ENCODE data around the gene THOC6. TPM values are rescaled to one million over a fixed set of nuclear protein-coding genes. Genes with fewer than 3 reads are reported as not detected.
A peak's percentile ranks its signal among the peaks of the same experiment; 100 is the strongest.

The THOC6 gene
- total RNA-seq, 1 donor, result 8.9 TPM

- Histone ChIP-seq H3K4me3 (ENCODE audit: low read length) (no peak overlapping the region), H3K4me1 (ENCODE audit: insufficient read depth, low read length) (peaks cover 17% of the 10 kb centered on the region), H3K27me3 (ENCODE audit: insufficient read depth, low read length) (no peaks in the 10 kb centered on the region), H3K9me3 (ENCODE audit: low read depth, low read length) (no peaks in the 10 kb centered on the region)
Observed at GRCh38 chr16:2985893-2986355, 37.9 kb upstream of the THOC6 start.

DNA sequence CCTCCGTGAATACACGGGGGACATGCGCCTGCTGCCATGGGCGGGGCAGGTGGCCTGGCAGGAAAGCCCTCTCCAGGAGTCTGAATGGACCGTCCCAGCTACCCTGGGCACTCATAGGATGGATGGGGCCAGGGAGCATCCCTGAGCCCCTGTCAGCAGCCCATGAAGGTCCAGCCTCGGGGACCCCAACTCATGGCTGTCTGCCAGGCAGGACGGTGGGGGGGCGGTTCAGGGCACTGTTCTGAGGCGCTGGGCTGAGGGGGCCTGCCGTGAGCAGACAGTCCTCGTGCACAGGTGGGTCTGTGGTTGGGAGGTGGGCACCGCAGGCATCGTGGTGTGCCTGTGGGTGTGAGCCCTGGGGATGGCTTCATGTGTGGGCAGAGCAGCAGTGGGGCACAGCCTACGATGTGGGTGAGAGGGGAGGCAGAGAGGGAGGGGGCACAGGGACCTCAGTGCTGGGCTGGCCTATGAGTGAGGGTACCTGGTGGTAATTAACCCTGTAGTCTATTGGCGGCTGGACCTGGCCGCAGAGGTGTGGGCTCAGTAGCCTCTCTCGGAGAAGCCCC, 37.1 kb upstream of the THOC6 start:
- no peak overlapping the region for H3K4me3 ChIP-seq (ENCODE audit: low read length)
- H3K9me3 ChIP-seq (ENCODE audit: low read depth, low read length), result no peaks in the 10 kb centered on the region
- no peaks in the 10 kb centered on the region for H3K27me3 ChIP-seq (ENCODE audit: insufficient read depth, low read length)
- peaks cover 12% of the 10 kb centered on the region for H3K4me1 ChIP-seq (ENCODE audit: insufficient read depth, low read length)

- Histone ChIP-seq H3K27me3 (ENCODE audit: insufficient read depth, low read length) (no peaks in the 10 kb centered on the region), H3K4me1 (ENCODE audit: insufficient read depth, low read length) (peaks cover 12% of the 10 kb centered on the region), H3K9me3 (ENCODE audit: low read depth, low read length) (no peaks in the 10 kb centered on the region), H3K4me3 (ENCODE audit: low read length) (no peak overlapping the region)
Observed at GRCh38 chr16:2987286-2987685, 36.5 kb upstream of the THOC6 start.

DNA sequence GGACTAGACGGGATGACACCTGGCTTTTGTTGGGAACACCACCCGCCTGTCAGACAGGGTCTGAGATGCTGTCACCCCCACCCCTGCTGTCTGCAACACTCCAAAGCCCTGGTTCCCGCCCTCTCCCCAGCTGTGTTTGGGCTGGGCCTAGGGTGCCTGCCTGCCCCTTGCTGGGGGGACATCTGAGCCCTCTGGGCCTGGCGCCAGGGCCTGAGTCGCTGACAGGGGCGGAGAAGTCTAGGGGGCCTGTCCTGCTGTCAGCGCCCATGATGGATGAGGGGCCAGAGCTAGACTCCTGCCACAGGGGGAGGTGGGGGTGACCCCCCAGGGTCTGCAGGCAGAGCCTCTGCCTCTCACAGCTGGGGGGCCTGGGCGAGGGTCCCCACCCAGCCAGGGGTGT, 36.0 kb upstream of the THOC6 start:
- H3K4me3 ChIP-seq (ENCODE audit: low read length), result no peak overlapping the region
- no peaks in the 10 kb centered on the region for H3K27me3 ChIP-seq (ENCODE audit: insufficient read depth, low read length)
- peaks cover 12% of the 10 kb centered on the region for H3K4me1 ChIP-seq (ENCODE audit: insufficient read depth, low read length)
- H3K9me3 ChIP-seq (ENCODE audit: low read depth, low read length), result no peaks in the 10 kb centered on the region

- H3K4me3 ChIP-seq (ENCODE audit: low read length), result no peak overlapping the region
- no peaks in the 10 kb centered on the region for H3K27me3 ChIP-seq (ENCODE audit: insufficient read depth, low read length)
- no peaks in the 10 kb centered on the region for H3K9me3 ChIP-seq (ENCODE audit: low read depth, low read length)
- peaks cover 6% of the 10 kb centered on the region for H3K4me1 ChIP-seq (ENCODE audit: insufficient read depth, low read length)
Observed at GRCh38 chr16:2988590-2989099, 35.2 kb upstream of the THOC6 start.

GRCh38 chr16:2990891-2991290, 32.9 kb upstream of the THOC6 start:
- Histone ChIP-seq H3K9me3 (ENCODE audit: low read depth, low read length) (no peaks in the 10 kb centered on the region), H3K4me1 (ENCODE audit: insufficient read depth, low read length) (no peaks in the 10 kb centered on the region), H3K27me3 (ENCODE audit: insufficient read depth, low read length) (no peaks in the 10 kb centered on the region), H3K4me3 (ENCODE audit: low read length) (no peak overlapping the region)

DNA sequence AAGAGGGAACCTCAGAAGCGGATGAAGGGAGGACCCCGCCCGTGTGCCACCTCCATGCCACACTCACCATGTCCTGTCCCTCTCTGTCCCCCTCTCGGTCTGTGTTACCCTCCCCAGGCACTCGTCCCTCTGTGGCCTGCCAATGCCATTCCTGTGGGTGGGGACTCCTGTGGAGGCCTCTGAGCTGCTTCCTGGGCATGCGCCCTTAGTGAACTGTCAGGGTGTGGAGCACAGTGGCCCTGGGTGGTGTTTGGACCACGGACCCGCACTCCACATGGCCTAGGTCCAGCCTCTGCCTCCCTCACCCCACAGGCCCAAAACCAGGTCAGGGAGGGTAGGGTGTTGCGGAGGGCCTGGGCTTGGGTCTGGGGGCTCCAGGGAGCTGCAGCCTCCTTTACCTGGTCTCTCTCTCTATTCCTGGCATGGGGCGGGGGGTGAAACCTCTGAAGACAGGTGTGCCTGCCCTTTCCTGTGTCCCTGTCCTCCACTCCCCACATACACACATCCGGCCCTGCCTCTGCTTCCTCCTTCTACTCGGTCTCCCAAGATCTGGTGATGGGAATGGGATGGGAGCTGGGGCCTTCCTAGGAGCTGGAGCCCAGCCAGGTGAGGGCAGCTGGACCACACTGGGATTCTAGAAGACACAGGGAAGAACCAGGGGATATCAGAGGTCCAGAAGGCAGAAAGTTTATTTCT, 32.1 kb upstream of the THOC6 start:
- Histone ChIP-seq H3K9me3 (ENCODE audit: low read depth, low read length) (no peaks in the 10 kb centered on the region), H3K27me3 (ENCODE audit: insufficient read depth, low read length) (no peaks in the 10 kb centered on the region), H3K4me1 (ENCODE audit: insufficient read depth, low read length) (no peaks in the 10 kb centered on the region), H3K4me3 (ENCODE audit: low read length) (no peak overlapping the region)

DNA sequence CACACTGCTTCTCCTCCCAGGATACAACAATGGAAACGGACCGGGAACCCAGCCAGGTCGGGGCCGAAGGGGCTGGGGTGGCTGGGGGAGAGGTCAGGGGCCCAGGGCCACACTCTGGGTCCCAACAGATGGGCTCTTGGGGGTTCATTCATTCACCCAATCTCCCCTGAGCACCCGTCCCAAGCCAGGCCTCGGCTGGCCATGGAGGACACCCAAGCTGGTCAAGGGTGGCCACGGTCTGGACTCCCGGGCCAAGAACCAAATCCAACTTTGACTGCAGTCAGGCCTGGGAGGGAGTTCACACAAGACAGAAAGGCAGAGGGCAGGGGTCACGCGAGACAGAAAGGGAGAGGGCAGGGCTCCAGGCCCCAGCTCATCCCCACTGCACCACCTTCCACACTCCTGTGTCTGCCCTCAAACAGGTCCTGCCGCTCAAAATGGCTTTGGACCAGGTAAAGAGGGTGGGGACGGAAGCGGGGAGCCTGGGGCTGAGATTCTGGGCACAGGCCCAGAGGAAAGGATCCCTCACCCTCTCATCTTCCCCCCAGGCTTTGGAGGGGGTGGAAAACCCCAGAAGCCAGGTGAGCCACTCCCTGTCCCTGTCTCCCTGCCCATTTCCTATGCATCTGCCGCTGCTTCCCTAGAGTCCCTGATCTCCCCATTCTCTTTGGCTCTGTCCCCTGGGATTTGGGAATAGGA, 31.3 kb upstream of the THOC6 start:
- Histone ChIP-seq H3K4me1 (ENCODE audit: insufficient read depth, low read length) (no peaks in the 10 kb centered on the region), H3K9me3 (ENCODE audit: low read depth, low read length) (no peaks in the 10 kb centered on the region), H3K4me3 (ENCODE audit: low read length) (no peak overlapping the region), H3K27me3 (ENCODE audit: insufficient read depth, low read length) (no peaks in the 10 kb centered on the region)

- H3K27me3 ChIP-seq (ENCODE audit: insufficient read depth, low read length), result no peaks in the 10 kb centered on the region
- no peaks in the 10 kb centered on the region for H3K4me1 ChIP-seq (ENCODE audit: insufficient read depth, low read length)
- no peaks in the 10 kb centered on the region for H3K9me3 ChIP-seq (ENCODE audit: low read depth, low read length)
- no peak overlapping the region for H3K4me3 ChIP-seq (ENCODE audit: low read length)
Observed at GRCh38 chr16:2996298-2996697, 27.5 kb upstream of the THOC6 start.

GRCh38 chr16:2999929-3000328, 23.9 kb upstream of the THOC6 start:
- Histone ChIP-seq H3K9me3 (ENCODE audit: low read depth, low read length) (no peaks in the 10 kb centered on the region), H3K4me1 (ENCODE audit: insufficient read depth, low read length) (peaks cover 3% of the 10 kb centered on the region), H3K27me3 (ENCODE audit: insufficient read depth, low read length) (no peaks in the 10 kb centered on the region), H3K4me3 (ENCODE audit: low read length) (no peak overlapping the region)

GRCh38 chr16:3000540-3000939, 23.3 kb upstream of the THOC6 start:
- Histone ChIP-seq H3K9me3 (ENCODE audit: low read depth, low read length) (no peaks in the 10 kb centered on the region), H3K27me3 (ENCODE audit: insufficient read depth, low read length) (no peaks in the 10 kb centered on the region), H3K4me3 (ENCODE audit: low read length) (no peak overlapping the region), H3K4me1 (ENCODE audit: insufficient read depth, low read length) (peaks cover 5% of the 10 kb centered on the region)

DNA sequence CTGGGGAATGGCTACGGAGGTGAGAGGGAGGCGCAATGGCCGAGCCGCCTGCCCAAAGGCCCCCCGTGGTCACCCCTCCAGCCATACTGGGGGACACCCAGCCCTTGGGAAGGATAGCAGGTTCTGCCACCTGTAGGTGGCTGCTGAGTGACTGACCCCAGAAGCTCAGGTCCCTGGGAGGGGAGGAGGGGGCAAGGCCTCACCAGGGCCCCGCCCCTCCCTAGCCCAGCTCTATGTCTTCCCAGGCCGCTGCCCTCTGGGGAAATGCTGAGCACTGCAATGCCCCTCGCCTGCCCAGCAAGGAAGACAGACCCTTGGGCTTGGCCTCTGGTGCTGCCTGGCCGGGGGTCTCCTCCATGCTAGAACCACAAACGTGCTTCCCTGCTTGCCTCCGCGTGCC, 22.5 kb upstream of the THOC6 start:
- Histone ChIP-seq H3K9me3 (ENCODE audit: low read depth, low read length) (no peaks in the 10 kb centered on the region), H3K4me1 (ENCODE audit: insufficient read depth, low read length) (peaks cover 10% of the 10 kb centered on the region), H3K4me3 (ENCODE audit: low read length) (no peak overlapping the region), H3K27me3 (ENCODE audit: insufficient read depth, low read length) (no peaks in the 10 kb centered on the region)

GRCh38 chr16:3003582-3004270, 20.1 kb upstream of the THOC6 start:
- H3K9me3 ChIP-seq (ENCODE audit: low read depth, low read length), result no peaks in the 10 kb centered on the region
- no peak overlapping the region for H3K4me3 ChIP-seq (ENCODE audit: low read length)
- H3K4me1 ChIP-seq (ENCODE audit: insufficient read depth, low read length), result peaks cover 34% of the 10 kb centered on the region
- no peaks in the 10 kb centered on the region for H3K27me3 ChIP-seq (ENCODE audit: insufficient read depth, low read length)

GRCh38 chr16:3004319-3004718, 19.5 kb upstream of the THOC6 start:
- Histone ChIP-seq H3K4me3 (ENCODE audit: low read length) (no peak overlapping the region), H3K4me1 (ENCODE audit: insufficient read depth, low read length) (peaks cover 40% of the 10 kb centered on the region), H3K27me3 (ENCODE audit: insufficient read depth, low read length) (no peaks in the 10 kb centered on the region), H3K9me3 (ENCODE audit: low read depth, low read length) (no peaks in the 10 kb centered on the region)

- H3K9me3 ChIP-seq (ENCODE audit: low read depth, low read length), result no peaks in the 10 kb centered on the region
- peak overlapping the region; percentile 35 for H3K4me3 ChIP-seq (ENCODE audit: low read length)
- peaks cover 43% of the 10 kb centered on the region for H3K4me1 ChIP-seq (ENCODE audit: insufficient read depth, low read length)
- no peaks in the 10 kb centered on the region for H3K27me3 ChIP-seq (ENCODE audit: insufficient read depth, low read length)
Observed at GRCh38 chr16:3004781-3005284, 19.0 kb upstream of the THOC6 start.
